Hematopoietic multipotent progenitor cell (in vitro differentiated cells): ENCODE measurements around the gene NDUFAF8. TPM values are rescaled to one million over a fixed set of nuclear protein-coding genes. Genes with fewer than 3 reads are reported as not detected.
"Not testable (repeated sequence)": the region's sequence is repeated elsewhere in the genome, so short reads cannot be mapped to it uniquely, and the experiment has no call there.

ENCODE experiments used
- DNase-seq, 3 donors: peaks; one replicate each; pipeline ENCODE4 v3.0.0-alpha.2; 2011 to 2015; ENCODE audit warnings: low read depth in 2 of 3, low spot score in 2 of 3
- total RNA-seq: library from RNA; depleted of rRNA; stranded (reverse); fragments of >200 nt; gene quantifications from one replicate; pipeline ENCODE4 v1.2.3, GENCODE V29; 2012

The NDUFAF8 gene
- total RNA-seq, 1 donor: 17.0 TPM

DNA sequence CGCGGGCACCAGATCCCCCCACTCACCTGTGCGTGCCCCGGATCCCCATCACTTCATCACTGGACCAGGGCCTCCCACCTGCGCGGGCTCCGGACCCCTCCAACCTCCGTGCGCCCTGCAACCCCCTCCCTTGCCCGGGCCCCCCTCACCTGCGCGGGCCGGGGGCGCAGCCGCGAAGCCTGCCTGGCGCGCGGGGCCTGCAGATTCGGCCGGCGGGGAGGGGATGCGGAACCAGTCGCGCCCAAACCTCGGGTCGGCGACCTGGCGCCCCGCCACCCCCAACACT is 16.6 kb upstream of the NDUFAF8 start:
- DNase-seq: no peak

DNA sequence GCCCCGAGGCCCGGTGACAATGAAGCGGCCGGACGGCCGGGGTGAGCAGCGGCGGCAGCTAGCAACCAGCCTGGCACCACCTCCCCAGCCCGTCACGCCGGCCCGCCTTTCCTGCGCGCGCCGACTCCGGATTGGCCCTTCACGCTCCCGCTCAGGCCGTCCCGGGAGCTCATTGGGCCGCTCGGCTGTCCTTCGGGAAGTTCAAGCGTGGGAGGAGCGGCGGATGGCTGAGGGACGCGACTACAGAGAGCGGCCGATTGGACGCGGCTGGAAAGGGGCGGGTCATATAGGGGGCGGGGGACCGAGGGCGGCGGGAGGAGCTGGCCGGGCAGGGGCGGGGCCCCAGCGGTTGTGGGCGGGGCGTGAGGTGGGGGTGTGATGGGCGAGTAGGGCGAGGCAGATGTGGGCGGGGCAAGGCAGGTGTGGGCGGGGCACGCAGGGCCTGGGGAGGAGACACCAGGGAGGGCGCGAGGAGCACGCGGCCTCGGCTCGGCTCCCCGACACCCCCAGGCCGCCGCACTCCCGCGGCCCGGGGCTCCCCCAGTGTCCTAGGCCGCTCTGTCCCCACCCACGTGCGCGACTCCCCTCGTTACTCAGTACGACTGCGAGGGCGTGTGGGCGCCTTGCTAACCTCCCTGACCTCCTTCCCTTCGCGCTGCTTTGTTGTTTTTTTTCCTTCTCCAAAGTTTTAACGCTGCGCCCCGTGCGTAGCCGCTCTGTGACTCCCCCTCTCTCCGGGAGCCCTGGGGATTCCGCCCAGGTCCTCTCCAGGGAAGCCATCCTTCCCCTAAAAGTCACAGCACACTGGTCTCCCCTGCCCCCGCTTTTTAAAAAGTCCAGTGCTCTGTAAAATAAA is 16.0 kb upstream of the NDUFAF8 start, which contains the start of gene CEP131:
CEP131 (minus strand) TSS at position 60 of the 856 bp plus-strand sequence. CDS start 2,909 bp downstream, outside the sequence.
- DNase-seq: peak; percentile 93 to 99 (median 98)

DNA sequence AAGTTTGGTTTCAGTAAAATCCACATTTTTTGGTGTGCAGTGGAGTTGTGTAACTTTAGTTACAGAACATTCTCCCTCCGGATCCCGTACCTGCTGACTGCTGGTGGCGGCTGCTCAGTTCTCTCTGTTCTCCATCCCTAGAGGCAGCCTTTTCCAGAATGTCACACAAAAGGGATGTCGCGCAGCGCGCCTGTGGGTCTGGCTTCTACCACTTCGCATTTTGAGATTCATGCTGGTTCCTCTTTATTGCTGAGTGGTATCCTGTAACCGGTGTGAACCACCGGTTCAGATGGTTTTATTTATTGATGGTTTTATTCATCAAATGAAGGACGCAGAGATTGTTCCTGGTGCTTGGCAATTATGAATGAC is 15.4 kb upstream of the NDUFAF8 start:
- peak in 2 of 3 donors; percentile 57 to 77 for DNase-seq

DNA sequence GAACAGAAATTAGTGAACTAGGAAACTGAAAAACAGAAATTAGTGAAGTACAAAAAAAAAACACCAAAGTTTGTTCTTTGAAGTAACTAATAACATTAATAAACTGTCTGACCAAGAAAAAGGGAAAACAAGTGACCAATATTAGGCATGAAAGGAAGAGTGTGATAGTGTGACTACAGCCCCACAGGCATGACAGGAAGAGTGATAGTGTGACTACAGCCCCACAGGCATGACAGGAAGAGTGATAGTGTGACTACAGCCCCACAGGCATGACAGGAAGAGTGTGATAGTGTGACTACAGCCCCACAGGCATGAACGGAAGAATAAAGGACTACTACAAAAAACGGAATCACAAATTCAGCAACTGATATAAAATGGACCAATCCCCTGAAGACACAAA is 11.5 kb upstream of the NDUFAF8 start:
- DNase-seq: not testable (repeated sequence)

DNA sequence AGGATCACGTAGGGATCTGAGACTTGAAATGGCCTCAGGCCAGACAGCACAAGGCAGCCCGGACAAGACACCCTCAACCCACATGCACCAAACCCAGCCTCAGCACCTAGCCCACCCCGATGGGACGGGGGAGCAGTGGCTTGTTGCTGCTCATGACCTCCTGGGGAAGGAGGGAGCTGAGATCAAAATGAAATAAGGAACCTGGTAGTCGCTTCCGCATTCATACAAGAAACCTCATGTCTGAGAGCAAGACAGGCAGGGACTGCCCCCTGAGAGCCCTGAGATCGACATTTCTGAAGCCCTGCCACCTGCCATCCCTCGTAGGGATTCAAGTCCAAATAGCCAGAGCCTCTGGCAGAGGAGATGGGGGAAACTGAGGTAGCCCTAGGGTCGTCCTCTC is 10.7 kb upstream of the NDUFAF8 start:
- DNase-seq: peak in 1 of 3 donors; percentile 45

DNA sequence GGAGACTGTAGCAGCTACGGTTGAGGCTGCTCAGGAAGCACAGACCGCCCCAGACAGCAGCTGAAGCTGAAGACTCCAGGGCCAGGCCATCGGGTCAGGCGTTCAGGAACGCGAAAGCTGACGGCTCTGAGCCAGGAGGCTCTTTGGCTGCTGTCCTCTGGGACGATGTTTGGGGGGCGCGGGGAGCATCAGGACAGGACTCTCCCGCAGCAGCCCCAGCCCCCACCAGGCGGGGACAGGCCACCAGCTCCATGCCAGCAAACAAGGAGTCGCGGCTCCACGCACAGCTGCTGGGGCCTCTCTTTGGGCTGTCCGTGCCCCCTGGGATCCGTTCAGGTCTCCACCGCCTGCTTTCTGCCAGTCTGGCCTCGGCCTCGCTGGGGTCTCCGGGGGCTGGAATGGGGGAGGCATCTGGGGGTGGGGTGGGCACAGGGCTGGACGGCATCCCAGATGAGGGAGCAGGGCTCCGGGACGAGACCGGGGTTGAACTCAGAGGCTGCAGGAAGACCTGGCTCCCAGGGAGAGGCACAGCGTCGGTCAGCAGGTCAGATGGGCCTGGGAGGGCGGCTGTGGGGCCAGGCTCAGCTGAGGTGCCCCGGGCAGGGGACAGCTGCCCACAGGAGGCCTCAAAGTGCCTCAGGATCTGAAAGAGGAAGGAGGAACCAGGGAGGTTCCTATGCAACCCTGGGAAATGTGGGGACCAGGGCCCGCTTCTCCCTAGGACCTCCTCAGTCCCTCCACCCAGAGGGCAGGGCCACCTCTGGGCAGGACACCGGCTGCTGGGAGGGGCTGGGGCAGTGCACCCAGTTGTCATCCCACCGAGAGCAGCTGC is 10.1 kb upstream of the NDUFAF8 start:
- DNase-seq: no peak

DNA sequence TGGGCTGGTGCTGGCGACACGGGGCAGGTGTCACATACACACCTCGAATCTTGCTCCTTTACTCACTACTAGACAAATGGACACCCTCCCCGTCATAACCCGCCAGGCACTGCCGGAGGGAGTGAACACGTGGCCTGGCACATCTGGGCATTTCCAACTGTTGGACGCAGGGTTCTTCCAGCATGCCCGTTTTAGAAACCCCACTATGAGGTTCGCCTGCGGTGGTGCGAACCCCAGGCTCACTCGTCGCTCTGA is 9.5 kb upstream of the NDUFAF8 start:
- DNase-seq: no peak

DNA sequence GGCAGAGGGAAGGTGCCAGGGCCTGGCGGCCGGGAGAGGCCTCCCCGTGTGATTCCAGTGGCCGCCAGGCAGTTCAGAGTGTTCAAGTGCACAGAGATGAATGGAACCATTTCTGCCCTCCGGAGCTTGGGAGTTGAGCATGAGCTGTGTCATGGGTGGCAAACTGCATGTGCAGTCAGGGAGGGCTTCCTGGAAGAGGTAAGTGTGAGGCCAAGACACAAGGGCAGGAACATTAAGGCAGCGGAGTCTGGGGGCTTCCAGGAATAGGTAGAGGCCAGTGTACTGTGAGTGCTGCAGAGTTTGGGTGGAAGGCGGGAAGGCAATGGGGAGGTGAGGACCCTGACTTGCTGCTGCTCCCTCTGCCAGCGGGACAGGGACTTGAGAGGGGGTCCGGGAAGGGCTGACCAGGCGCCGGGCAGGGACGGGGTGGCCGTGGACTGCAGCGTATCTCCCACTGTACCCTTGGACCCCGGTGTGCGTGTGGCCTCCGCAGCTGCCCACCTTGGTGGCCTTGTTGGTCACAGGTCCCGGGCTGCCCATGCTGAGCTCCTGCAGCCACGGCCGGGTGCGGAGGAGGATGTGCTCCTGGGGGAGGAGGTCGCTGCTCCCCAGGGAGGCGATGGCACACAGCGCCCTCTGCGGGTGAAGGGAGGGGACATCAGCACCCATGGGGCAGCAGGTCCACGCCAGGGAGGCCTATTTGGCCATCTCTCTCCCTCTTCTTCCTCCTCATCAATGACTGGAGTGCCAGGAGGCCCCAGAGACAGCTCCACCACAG is 8.9 kb upstream of the NDUFAF8 start:
- DNase-seq: no peak

DNA sequence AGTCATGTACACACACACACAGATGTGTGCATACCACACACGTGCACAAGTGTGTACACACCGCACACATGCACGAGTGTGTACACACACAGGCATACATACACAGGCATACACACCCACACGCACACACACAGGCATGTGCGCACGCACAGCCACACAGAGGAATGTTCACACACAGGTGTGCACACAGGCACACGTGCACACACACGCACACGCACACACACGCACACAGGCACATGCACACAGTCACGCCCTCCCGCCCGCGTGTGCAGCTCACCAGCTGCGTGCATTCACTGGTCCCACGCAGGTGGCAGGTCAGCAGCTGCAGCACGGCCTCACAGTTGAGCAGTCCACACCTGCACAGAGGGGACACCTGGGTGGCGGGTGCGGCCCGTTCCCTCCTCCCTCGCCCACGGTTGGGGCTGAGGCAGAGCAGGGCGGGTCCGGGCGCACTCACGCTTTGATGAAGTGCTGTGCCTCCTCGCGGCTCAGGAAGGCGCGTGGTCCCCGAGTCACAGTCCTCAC is 7.9 kb upstream of the NDUFAF8 start:
- no peak for DNase-seq

DNA sequence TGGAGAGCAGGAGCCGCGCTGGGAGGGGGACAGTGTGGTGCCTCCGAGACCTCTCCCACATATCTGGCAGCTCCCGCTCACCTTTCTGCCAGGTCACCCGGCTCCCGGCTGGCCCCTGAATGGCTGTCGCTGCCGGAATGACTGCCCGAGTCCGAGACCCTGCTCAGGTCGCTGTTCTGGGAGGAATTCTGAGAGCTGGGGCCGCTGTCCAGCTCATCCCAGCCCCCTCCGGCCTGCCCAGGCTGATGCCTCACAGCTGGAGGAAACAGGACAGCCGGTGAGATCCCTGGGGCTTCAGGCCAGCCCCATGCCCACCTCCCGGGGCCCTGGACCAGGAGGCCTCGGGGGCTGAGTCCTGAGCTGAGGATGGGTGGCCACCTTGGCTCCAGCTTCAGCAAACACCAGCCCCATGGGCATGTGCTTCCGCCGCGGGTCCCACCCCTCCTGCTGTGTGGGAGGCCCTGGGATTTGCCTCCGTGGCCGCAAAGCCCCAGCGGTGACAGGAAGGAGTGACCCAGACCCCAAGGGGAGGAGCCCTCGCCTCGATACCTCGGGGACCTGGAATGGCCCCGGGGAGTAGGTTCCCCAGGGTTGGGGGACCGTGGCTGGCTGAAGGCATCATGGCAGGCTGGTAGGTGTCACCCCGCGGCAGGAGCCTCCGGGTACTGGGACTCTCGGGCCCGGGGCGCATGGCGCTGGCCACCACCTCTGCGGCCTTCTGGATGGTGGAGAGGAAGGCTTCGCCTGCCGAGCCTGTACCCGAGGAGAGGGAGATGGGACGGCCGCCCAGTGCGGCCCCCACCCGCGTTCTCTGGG is 7.1 kb upstream of the NDUFAF8 start:
- DNase-seq: no peak

DNA sequence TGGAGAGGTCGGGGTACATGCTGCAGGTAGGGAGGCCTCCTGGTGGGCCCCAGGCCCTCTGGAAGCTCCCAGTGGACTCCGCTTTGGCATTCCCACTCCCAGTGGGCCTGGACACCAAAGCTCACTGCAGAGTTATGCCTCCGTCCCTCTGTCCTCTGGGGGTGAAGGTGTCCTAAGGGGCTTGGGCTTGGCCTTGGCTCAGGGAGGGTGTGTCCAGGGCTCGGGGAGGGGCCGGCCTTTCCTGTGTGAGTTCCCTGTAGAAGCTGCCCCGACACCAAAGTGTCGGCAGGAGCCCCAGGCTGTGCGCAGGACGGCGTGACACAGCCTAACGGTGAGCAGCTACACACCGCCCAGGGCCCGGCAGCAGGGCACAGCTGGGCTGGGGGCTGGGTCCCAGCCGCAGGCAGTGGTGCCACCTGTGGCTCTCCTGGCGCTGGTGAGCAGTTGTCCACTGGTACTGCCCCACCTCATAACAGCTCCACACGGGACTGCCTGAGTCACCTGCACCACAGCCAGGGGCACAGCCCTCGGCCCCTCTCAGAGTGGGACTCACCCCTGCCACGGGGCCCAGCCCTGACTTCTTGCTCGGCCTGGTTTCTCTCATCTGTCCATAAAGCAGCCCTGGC is 6.4 kb upstream of the NDUFAF8 start:
- no peak for DNase-seq

DNA sequence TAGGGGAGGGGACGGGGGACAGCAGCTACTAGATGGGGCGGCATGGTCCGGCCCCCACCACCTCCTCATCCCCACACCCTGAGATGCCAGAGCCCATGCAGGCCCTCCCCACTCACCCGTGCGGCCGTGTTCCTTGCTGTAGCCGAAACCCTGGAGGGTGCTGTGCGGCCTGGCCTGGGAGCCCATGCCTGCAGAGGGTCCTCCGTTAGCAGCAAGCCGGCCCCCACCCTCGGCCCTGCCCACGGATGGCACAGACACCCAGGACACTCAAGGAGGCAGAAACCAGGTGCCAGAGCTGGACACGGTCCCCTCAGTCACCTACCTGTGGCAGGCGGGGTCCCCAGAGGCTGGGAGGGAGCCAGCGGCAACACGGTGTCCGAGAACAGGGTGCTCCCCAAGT is 5.8 kb upstream of the NDUFAF8 start:
- no peak for DNase-seq

DNA sequence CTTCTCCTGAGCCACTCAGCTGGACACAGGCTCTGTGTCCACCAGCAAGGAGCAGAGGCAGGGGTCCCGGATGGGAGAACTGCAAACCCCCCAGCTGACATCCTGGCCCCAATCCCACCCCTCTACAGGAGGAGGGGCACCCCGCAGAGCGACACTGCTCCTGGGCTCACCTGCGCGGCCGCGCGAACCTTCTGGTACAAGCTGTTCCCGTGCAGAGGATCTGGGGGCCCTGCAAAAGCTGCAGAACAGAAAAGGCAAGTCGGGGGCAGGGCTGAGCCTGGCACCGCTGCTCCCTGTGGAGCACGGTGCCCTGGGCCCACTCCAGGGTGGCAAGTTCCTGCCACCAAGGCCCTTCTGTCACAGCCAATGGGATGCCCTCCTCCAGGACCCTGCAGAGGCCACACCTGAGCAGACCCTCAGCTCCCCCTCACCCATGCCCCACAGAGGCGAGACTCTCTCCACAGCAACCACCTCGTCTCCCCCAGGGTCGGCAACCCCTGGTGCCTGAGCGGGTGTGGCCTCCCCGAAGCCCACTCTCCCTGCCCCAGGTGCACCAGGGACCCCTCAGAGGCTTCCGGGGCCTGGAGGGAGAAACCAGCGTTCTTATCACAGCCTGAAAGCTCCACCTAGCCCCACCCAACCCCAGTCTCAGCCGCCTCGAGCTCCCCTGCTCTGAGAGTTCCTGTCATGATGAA is 5.2 kb upstream of the NDUFAF8 start:
- DNase-seq: no peak

DNA sequence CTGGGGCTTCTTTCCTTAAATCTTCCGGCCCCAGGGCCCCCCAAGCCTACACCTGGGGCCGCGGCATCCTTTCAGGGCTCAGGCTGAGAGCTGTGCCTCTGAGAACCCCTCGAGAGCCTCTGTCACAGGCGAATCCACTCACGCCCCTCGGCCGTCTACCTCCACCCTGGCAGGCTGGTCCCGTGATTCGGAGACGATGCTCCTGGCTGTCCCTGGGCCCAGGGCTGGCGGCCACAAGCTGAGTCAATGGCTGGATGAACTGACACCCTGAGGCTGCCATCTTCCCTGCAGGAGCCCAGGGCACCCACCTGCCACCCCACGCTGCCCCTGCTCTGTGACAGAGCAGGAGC is 4.6 kb upstream of the NDUFAF8 start:
- DNase-seq: no peak

DNA sequence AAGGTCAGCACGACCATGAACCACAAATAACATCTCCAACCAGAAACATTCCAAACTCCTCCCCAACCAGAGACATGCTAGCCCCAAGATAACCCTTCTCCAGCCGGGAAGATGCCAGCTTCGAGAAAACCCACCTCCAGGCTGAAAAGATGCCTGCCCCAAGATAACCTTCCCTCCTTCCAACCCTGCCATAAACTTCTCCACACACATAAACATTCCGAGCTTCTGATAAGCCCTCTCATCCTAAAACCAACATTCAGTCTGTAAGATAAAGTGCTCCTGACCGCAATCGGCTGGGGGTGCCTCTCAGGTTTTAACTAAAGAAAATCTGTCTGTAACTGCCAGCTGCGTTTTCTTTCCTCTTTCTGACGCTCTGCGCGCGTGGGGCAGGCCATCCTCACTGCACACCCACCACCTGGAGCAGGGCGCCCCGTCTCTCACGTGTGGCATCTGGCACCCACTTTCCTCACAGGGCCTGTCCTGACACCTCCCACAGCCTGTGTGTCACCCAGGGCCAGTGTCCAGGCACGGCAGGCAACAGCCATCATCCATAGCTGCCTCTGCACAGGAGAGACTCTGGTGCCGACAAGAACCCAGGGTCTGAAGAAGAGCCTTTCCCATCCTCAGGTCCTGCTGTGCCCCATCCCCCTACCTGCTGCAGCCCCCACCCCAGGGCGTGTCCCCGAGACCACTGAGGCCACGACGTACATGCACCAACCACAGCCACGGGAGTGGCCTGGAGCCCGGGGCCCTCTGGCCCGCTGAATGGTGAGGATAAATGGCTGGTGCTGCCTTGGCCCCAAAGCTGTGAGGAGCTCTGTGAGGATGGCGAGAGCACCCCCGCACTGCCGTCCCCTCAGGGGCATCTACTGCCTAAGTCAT is 3.9 kb upstream of the NDUFAF8 start:
- DNase-seq: no peak

DNA sequence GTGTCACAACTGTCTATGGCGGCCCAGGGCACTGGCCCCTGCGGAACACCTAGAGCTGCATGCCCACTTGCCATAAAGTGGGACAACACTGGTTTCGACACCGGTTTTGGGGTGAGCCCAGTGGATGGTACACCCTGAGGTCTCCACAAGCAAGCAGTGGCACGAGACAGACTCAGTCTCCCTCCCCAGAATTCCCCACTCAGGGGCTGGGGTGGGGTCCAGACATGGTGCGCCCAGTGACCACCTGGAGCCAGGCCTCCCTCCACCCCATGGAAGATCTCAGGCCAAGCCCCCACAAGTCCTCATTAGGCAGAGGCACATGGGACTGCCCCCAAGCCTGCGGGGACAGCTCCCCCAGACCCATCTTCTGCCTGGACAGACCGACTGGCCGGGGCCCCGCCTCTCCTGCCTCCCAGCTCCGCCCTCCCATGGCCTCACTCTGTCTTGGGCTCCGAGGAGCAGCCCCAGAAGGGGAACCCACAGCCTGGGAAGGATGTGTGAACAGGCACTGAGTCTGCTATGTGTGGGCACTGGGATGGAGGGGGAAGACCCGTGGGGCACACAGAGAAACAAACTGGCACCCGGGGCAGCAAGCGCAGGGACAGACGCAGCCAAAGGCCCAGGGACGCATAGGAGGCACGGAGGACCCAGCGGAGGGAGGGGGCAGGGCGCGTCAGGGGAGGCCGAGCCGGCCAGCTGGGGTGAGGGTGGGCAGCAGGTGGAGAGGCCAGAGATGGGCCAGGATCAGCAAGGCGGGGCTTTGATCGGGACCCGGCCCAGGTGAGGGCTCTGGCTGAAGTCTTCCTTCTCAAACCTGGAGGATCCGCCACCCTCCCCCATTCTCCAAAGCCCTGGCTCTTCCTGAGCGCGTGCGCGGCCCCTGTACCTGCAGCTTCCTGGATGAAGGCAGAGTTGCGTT is 3.0 kb upstream of the NDUFAF8 start:
- no peak for DNase-seq

DNA sequence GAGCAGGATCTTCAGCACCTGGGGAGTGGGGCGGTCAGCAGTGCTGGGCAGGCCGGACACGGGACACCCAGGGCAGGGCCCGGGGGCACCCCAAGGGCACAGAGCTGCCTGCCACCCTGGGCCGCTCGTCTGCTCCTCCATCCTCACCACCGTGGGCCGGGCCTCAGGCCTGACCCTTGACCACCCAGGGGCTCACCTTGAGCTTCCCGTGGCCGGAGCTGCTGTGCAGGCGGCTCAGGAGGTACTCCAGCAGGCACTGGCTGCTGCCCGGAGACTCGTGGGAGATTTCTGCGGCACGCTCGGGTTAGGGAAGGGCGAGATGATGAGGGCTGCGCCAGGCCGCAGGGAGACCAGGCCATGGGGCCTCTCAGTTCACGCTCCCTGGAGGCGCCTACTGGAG is 2.3 kb upstream of the NDUFAF8 start:
- no peak for DNase-seq
